A549 (cell line): ENCODE measurements around the gene UNC13A.

Experiments
- CBX8 ChIP-seq: fragments of 200-600 bp; sonication (generic); IDR thresholded peaks from 2 replicates; pipeline ENCODE4 v1.6.1; 2016
- CTCF ChIP-seq: fragments of >200 bp; sonication (Bioruptor Twin); formaldehyde crosslinking; IDR thresholded peaks from 3 replicates; pipeline ENCODE4 v1.5.1; 2016
- ELK1 ChIP-seq: fragments of 150-350 bp; IDR thresholded peaks from 2 replicates; pipeline ENCODE4 v1.6.1; 2014; ENCODE audit warnings: low read depth, mild to moderate bottlenecking, low read length
- ESRRA ChIP-seq: fragments of 150-350 bp; IDR thresholded peaks from 2 replicates; pipeline ENCODE4 v1.6.1; 2014; ENCODE audit warnings: mild to moderate bottlenecking, low read length, borderline replicate concordance
- PBX3 ChIP-seq: IDR thresholded peaks from 2 replicates; pipeline ENCODE4 v1.6.1; 2012
- POLR2A ChIP-seq: IDR thresholded peaks from 2 replicates; pipeline ENCODE4 v1.6.1; 2012; ENCODE audit warnings: mild to moderate bottlenecking, low read length
- POLR2AphosphoS2 ChIP-seq: conservative IDR thresholded peaks from 2 replicates; pipeline ENCODE4 v1.6.1; 2012; ENCODE audit warnings: low read length, improper control_type of control experiment, inconsistent platforms
- RAD21 ChIP-seq, 2 experiments: fragments of >200 bp in 1 of 2; sonication (Bioruptor Twin) in 1 of 2; formaldehyde crosslinking in 1 of 2; IDR thresholded peaks in 1 of 2; conservative IDR thresholded peaks in 1 of 2; 2 replicates in 1 of 2; 3 replicates in 1 of 2; pipeline ENCODE4 v1.6.1; 2012 to 2018; ENCODE audit warnings: inconsistent platforms in 1 of 2
- RCOR1 ChIP-seq: fragments of 150-350 bp; IDR thresholded peaks from 2 replicates; pipeline ENCODE4 v1.6.1; 2014; ENCODE audit warnings: antibody characterized with exemption, low read length, low read depth
- SMC3 ChIP-seq: fragments of >200 bp; sonication (Bioruptor Twin); formaldehyde crosslinking; IDR thresholded peaks from 3 replicates; pipeline ENCODE4 v1.6.1; 2018; ENCODE audit warnings: inconsistent platforms
- ZFP36 ChIP-seq: fragments of 450-650 bp; IDR thresholded peaks from 2 replicates; pipeline ENCODE4 v1.6.1; 2014; ENCODE audit warnings: borderline replicate concordance; ENCODE audit not compliant: partially characterized antibody

GRCh38 chr19:17711851-17712250, 23.7 kb upstream of the UNC13A start:
- TF ChIP-seq CTCF: no peak
- TF ChIP-seq POLR2AphosphoS2: no peak
- no peak for TF ChIP-seq RCOR1
- no peak for TF ChIP-seq PBX3
- no peak for TF ChIP-seq SMC3
- no peak for TF ChIP-seq RAD21 (conservative IDR thresholded peaks at IDR 0.05 in 1 of 2, IDR thresholded peaks at IDR 0.05 in 1 of 2)
- TF ChIP-seq POLR2A: no peak
- TF ChIP-seq ESRRA: no peak
- no peak for TF ChIP-seq CBX8
- no peak for TF ChIP-seq ZFP36
- no peak for TF ChIP-seq ELK1
